GM12892 (cell line): ENCODE measurements around the gene CNTNAP2.

ENCODE experiments used
- POLR2A ChIP-seq: IDR thresholded peaks from 2 replicates; pipeline ENCODE4 v1.6.1; 2011; ENCODE audit warnings: low read depth, low read length, control low read depth
- TAF1 ChIP-seq: IDR thresholded peaks from 2 replicates; pipeline ENCODE4 v1.6.1; 2011; ENCODE audit warnings: low read depth, mild to moderate bottlenecking, control low read depth, low read length, borderline replicate concordance

- TF ChIP-seq POLR2A, result no peak
- no peak for TF ChIP-seq TAF1
Measured at GRCh38 chr7:146700015-146700560, 583.5 kb downstream of the CNTNAP2 start.
